Endodermal cell (in vitro differentiated cells): Measurements from ENCODE around the gene MTFMT. TPM values are rescaled to one million over a fixed set of nuclear protein-coding genes. Genes with fewer than 3 reads are reported as not detected.

Experiments used
- DNase-seq: peaks from one replicate; pipeline ENCODE4 v3.0.0-alpha.2; 2017
- H3K27ac ChIP-seq: 2 replicates; pipeline ENCODE4 v1.5.1; 2013; ENCODE audit warnings: mild to moderate bottlenecking, low read depth, low read length, moderate library complexity
- H3K27me3 ChIP-seq: 2 replicates; pipeline ENCODE4 v1.6.1; 2013; ENCODE audit warnings: mild to moderate bottlenecking, low read length, moderate library complexity; ENCODE audit not compliant: insufficient read depth, control insufficient read depth, poor library complexity, severe bottlenecking
- H3K36me3 ChIP-seq: 2 replicates; pipeline ENCODE4 v1.7.0; 2013; ENCODE audit warnings: mild to moderate bottlenecking, low read length, moderate library complexity; ENCODE audit not compliant: control insufficient read depth, insufficient read depth
- H3K4me1 ChIP-seq: one replicate; pipeline ENCODE4 v1.7.0; 2013; ENCODE audit warnings: low read length; ENCODE audit not compliant: control insufficient read depth, insufficient read depth
- H3K4me3 ChIP-seq: 2 replicates; pipeline ENCODE4 v1.5.1; 2013; ENCODE audit warnings: mild to moderate bottlenecking, low read length, moderate library complexity
- H3K9ac ChIP-seq: 2 replicates; pipeline ENCODE4 v1.6.1; 2013; ENCODE audit warnings: mild to moderate bottlenecking, low read length, moderate library complexity; ENCODE audit not compliant: poor library complexity, severe bottlenecking; ENCODE audit errors: extremely low read depth
- H3K9me3 ChIP-seq: 2 replicates; pipeline ENCODE4 v1.6.1; 2013; ENCODE audit warnings: mild to moderate bottlenecking, low read length, moderate library complexity; ENCODE audit not compliant: control insufficient read depth
- H3K27ac Mint-ChIP-seq: 2 replicates; pipeline ENCODE4 v1.8.0; 2020; ENCODE audit warnings: mixed read lengths
- H3K27me3 Mint-ChIP-seq: 2 replicates; pipeline ENCODE4 v1.8.0; 2021; ENCODE audit warnings: mild to moderate bottlenecking, mixed read lengths; ENCODE audit not compliant: insufficient read depth
- H3K36me3 Mint-ChIP-seq: 2 replicates; pipeline ENCODE4 v1.8.0; 2020; ENCODE audit warnings: low read depth, mixed read lengths
- H3K4me1 Mint-ChIP-seq: 2 replicates; pipeline ENCODE4 v1.8.0; 2020; ENCODE audit warnings: mixed read lengths
- H3K4me3 Mint-ChIP-seq: 2 replicates; pipeline ENCODE4 v1.8.0; 2020; ENCODE audit warnings: mild to moderate bottlenecking, moderate library complexity, mixed read lengths
- H3K9me3 Mint-ChIP-seq: 2 replicates; pipeline ENCODE4 v1.8.0; 2020; ENCODE audit warnings: mild to moderate bottlenecking, mixed read lengths
- WGBS, 2 experiments: methylation state at CpG; one replicate each; pipeline versions ENCODE4 v1.1.5 to v1.1.7; 2013; ENCODE audit warnings: missing lambda C conversion rate in 2 of 2, mixed read lengths in 1 of 2; ENCODE audit not compliant: insufficient coverage in 1 of 2, insufficient read length in 1 of 2; 5-methylcytosine and 5-hydroxymethylcytosine counted together
- total RNA-seq, 2 donors: library from RNA; stranded (reverse); fragmentation: NEBNext Ultra II Directional in 1 of 2; extraction: Animal tissue kit (Norgen Biotek cat#: 25700) in 1 of 2; gene quantifications; 2 replicates in 1 of 2; 3 replicates in 1 of 2; pipeline ENCODE4 v1.2.1, GENCODE V29; 2021
- TF ChIP-seq, protein P1 (sequence below): fragments of 200-600 bp; sonication (generic); conservative IDR thresholded peaks from 2 replicates; pipeline ENCODE4 v1.5.0; 2021; ENCODE audit warnings: antibody characterized with exemption, mild to moderate bottlenecking

MTFMT gene
- total RNA-seq, 2 donors from 2014 or later: 17.8 to 23.2 TPM

DNA sequence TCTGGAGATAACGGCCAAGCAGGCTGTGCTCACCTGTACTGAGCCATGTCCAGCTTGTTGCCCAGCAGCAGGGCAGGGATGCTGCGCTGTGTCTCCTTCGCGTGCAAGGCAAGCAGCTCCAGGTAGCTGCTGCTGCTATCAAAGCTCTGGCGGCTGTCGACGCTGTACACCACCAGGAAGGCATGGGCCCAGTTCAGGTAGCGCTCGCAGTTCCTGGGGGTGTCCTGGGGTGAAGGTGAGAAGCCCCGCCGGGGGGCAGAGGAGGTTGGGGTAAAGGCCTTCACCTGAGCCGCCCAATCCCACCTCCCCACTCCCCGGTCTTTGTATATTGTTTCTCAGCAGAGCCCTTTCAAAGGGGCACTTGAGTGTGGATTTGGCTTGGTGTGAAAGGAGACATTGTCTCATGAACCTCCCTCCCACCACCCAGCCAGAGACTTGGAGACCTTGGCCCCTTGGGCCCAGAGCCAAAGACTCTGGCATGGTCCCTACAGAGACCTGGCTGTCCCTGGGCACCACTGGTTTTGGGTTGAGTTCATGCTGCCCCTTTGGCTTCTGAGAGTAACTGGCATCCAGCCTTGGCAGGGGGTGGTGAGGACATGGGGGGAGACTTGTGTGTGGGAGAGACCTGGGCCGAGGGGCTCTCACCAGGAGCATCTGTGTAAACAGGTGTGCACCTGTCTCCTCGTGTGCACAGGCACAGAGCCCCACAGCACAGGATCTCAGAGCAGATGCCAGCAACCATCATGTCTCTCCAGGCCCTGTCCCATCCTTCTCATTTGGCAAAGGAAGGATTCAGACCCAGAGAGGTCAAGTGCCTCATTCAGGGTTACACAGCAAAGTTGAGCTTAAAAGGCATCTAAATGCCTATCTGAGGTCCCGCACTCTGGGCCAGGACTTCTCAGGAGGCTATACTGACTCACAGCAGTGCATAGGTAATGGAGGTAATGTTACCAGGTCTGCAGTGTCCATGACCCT lies 29.2 kb upstream of the MTFMT start:
- H3K36me3 Mint-ChIP-seq: peaks cover 78% of the 10 kb centered on the region
- no peaks in the 10 kb centered on the region for H3K9me3 Mint-ChIP-seq
- WGBS, 2 experiments: 93 to 96% methylated on average over 10 to 14 of the region's 16 CpGs
- H3K4me1 Mint-ChIP-seq: no peaks in the 10 kb centered on the region
- no peaks in the 10 kb centered on the region for H3K4me1 ChIP-seq
- H3K27me3 ChIP-seq: no peaks in the 10 kb centered on the region
- no peak for DNase-seq
- TF ChIP-seq, protein P1, sequence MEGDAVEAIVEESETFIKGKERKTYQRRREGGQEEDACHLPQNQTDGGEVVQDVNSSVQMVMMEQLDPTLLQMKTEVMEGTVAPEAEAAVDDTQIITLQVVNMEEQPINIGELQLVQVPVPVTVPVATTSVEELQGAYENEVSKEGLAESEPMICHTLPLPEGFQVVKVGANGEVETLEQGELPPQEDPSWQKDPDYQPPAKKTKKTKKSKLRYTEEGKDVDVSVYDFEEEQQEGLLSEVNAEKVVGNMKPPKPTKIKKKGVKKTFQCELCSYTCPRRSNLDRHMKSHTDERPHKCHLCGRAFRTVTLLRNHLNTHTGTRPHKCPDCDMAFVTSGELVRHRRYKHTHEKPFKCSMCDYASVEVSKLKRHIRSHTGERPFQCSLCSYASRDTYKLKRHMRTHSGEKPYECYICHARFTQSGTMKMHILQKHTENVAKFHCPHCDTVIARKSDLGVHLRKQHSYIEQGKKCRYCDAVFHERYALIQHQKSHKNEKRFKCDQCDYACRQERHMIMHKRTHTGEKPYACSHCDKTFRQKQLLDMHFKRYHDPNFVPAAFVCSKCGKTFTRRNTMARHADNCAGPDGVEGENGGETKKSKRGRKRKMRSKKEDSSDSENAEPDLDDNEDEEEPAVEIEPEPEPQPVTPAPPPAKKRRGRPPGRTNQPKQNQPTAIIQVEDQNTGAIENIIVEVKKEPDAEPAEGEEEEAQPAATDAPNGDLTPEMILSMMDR: no peak
- H3K27ac Mint-ChIP-seq: no peak overlapping the region
- H3K9ac ChIP-seq: no peak overlapping the region
- no peak overlapping the region for H3K4me3 ChIP-seq
- no peaks in the 10 kb centered on the region for H3K9me3 ChIP-seq
- H3K36me3 ChIP-seq: peaks cover 84% of the 10 kb centered on the region
- H3K27ac ChIP-seq: no peak overlapping the region
- no peaks in the 10 kb centered on the region for H3K27me3 Mint-ChIP-seq
- H3K4me3 Mint-ChIP-seq: no peak overlapping the region

DNA sequence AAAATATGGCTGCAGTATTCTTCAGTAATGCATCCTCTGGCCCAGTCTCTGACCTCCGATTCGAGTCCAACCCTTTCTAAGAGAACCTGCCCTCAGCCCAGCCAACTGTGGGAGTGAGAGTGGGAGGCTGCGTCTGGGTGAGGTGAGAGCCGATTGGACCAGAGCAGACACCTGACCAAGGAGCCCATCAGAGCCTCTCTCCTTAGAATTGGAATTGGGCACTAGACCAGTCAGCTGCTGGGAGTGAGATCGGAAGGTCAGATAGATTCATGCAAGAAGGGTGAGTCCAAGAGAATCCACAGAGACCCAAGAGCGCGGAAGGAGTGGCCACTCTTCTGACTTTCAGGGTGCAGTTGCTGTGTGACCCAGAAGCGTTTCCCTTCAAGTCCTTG lies 28.1 kb upstream of the MTFMT start:
- Mint-ChIP-seq H3K4me1 (no peaks in the 10 kb centered on the region), H3K4me3 (no peak overlapping the region), H3K36me3 (peaks cover 67% of the 10 kb centered on the region), H3K27ac (no peak overlapping the region), H3K27me3 (no peaks in the 10 kb centered on the region), H3K9me3 (no peaks in the 10 kb centered on the region)
- H3K27me3 ChIP-seq: no peaks in the 10 kb centered on the region
- no peaks in the 10 kb centered on the region for H3K4me1 ChIP-seq
- H3K36me3 ChIP-seq: peaks cover 81% of the 10 kb centered on the region
- H3K9ac ChIP-seq: no peak overlapping the region
- 93% methylated on average over 6 to 8 of the region's 8 CpGs for WGBS, 2 experiments
- no peak overlapping the region for H3K4me3 ChIP-seq
- no peaks in the 10 kb centered on the region for H3K9me3 ChIP-seq
- no peak for DNase-seq
- TF ChIP-seq, protein P1: no peak
- no peak overlapping the region for H3K27ac ChIP-seq

DNA sequence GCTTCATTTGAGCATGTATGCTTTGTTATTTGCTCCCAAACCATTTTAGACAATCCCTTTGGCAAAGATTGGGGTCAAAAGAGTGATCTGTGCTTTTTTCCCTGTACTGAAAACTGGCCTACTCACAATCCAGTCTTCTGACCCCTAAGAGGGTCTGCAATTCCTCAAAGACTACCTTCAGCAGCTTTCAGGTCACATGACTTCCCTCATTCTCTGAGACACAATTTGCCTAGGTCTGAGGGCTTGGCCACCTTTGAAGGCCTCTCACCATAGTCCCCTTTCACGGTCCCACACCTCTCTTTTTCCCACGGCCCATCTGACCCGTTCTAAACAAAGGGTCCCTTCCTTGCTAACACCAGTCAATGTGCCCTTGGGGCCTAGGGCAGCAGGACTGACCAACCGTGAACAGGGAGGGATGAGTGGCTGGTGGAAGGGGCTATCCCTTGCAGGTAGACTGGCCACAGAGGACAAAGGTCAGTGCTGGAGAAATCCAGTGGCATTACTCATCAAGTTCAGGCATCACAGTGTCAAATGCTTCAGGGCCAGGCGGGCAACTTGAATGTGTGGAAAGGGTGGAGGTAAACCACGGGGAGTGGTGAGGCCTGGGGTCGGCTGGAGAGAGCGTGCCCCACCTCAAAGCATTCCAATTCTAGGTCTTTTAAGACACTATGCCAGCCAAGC lies 27.6 kb upstream of the MTFMT start:
- H3K27ac ChIP-seq: no peak overlapping the region
- Mint-ChIP-seq H3K4me1 (no peaks in the 10 kb centered on the region), H3K36me3 (peaks cover 62% of the 10 kb centered on the region), H3K27me3 (no peaks in the 10 kb centered on the region), H3K9me3 (no peaks in the 10 kb centered on the region), H3K4me3 (no peak overlapping the region), H3K27ac (no peak overlapping the region)
- H3K4me1 ChIP-seq: no peaks in the 10 kb centered on the region
- no peak overlapping the region for H3K9ac ChIP-seq
- H3K4me3 ChIP-seq: no peak overlapping the region
- TF ChIP-seq, protein P1: no peak
- 86 to 95% methylated on average over 7 to 8 of the region's 8 CpGs for WGBS, 2 experiments
- peaks cover 76% of the 10 kb centered on the region for H3K36me3 ChIP-seq
- no peaks in the 10 kb centered on the region for H3K27me3 ChIP-seq
- H3K9me3 ChIP-seq: no peaks in the 10 kb centered on the region
- DNase-seq: no peak
